Measurements from ENCODE around the gene CEP192.
"Not testable (repeated sequence)": the region's sequence is repeated elsewhere in the genome, so short reads cannot be mapped to it uniquely, and the experiment has no call there.

CEP192 gene

DNA sequence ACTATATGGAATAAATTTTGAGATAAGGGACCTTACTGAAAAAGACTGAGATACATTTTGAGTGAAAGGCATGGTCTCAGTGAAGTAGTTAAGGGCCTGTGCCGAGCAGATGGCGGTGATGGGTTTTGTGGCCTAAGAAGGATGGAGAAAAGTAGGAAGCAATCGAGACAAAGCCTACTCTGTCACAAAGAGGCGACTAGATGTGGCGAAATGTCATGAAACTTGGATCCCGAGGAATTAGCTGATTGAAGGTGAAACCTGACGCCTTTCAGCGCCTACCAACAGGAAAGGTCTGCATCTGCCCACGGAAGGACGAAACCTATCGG, 558 bp upstream of the CEP192 start:
- no peak for DNase-seq

DNA sequence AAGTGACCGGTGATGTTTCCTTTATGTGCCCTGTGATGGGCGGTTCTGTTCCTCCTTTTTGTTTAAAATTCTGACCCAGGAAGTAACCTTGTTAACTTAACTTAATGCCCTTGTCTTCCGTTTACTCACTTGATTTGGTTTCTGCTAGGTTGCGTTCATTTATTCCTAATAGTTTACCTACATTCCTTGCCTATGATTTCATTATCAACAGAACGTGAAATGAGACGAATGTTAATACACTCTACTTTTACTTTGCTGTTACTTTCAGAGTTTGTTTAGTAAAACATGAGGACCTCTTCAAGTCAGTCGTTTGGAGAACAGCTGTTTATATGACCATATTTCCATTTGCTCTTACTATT, 638 bp downstream of the CEP192 start:
- DNase-seq, result no peak

DNA sequence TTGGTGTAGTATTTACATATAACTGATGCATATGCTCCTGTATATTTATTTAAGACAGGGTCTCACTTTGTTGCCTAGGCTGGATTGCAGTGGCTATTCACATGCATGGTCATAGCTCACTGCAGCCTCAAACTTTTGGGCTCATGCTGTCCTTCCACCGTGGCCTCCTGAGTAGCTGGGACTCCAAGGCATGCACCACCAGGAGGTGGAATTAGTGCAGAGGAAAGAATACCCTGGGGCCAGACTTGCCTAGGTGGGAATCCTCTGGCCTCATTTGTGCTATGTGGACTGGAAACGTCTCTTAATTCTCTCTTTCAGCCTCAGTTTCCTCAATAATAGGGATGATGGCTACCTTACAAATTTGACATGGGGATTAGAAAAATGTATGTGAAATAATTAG, 2.3 kb downstream of the CEP192 start:
- no peak for DNase-seq

DNA sequence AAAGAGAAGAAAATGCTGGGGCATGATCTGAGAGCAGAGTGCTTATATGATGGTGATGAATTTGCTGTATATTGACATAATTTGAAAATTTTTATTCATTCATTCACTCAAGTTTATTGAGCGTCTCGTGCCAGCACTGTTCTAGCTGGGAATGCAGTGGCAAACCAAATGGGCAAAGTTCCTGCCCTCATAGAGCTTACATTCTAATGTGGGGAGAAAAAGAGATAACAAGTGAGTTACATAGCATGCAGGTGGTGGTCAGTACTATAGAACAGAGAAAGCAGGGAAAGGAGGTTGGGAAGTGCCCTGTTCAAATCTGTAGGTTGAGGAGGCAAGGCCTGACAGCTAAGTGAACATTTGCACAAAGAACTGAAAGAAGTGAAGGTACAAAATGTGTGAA, 4.3 kb downstream of the CEP192 start:
- DNase-seq, result no peak

DNA sequence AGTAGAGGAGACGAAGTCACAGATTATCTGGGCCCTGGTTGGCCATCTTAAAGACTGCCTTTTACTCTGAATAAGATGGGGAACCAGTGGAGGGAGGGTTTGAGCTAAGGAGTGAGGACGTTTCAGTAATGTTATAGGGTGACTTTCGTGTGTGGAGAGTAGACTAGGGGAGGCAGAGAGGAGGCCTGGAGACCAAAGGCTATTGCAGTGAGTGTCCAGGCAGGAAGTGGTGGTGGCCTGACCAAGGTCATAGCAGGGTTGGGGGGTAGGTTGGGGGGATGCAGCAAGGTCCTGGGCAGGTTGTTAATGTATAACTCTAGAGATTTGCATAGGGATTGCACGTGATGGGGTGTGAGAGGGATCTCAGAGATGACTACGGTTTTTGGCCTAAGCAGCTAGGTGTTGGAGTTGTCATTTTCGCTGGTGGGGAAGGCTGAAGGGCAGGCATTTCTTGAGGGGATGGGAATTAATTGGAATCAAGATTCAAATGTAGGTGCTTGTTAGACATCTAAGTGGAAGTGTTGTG, 4.9 kb downstream of the CEP192 start:
- no peak for DNase-seq

DNA sequence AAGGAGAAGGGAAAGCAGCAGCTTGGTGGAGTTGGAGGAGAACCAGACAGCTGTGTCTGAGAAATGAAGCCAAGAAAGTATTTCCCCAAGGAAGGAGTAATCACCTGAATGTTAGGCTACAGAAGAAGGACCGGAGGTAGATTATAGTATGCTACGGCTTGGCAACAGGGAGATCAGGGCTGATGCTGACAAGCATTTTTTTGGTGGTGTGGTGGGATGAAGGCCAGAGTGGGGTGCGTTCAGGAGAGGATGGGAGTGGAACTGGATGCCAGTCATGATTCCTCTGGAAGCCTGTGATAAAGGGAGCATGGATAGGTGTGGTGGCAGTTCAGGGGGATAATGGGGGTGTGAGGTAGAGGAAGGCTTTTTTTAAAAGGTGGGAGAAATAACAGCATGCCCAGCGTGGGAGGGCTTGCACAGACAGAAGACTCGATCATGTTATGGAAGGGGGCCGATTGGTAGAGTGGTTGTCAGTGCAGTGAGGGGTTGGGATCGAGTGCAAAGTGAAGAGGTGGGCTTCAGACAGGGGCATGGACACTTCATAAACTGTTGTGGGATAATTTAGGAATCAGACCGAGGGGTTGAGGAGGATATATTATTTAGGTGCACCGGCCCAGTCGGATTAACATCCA, 5.6 kb downstream of the CEP192 start:
- no peak for DNase-seq

DNA sequence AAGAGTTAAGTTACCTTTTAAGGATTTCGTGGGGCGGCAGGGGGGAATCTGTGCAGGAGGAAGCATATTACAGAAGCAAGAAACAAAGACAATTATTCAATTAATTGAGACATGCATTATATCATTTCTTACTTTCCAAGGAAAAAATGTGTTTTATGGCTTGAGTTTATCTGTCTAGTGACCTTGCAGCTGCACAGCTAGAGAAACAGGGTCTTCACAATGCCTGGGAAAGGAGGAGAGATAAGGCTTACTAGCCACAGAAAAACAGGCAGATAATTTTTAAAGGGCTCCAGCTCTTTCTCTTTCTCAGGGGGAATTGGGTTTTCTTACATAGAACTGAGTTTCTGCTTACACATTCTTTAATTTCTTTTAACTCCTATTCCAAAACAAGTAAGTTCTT, 6.2 kb downstream of the CEP192 start:
- not testable (repeated sequence) for DNase-seq

DNA sequence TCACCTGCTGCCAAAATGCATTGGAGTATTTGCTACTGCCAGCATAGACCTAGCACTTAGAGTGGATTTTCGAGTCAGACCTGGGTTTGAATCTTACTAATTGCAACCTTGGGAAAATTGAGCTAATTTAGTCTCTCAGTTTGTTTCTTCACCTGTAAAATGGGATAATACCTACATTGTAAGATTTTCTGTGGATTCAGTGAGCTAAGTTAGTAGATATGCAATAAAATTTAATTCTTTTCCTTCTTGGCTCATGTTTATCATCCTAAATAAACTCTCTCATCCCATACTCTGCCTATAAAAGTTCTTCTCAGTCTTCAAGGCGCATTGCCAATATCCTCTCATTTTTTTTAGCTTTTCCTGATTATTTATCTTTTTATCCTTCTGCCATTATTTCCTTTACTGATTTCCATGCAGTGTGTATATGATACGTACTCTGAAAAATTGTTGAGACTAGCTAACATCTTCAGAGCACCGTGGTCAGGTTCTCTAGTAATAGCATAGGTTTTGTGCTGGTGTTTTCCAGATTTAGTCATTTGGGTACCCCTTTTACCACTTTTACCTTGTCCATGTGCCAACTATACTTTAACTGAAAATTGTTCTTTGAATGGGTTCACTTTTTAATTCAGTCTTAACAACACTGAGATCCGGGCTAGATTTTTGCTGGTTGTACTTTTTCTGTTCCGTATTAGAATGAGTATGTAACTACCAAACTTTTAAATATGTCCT, 7.3 kb downstream of the CEP192 start:
- DNase-seq, result no peak

DNA sequence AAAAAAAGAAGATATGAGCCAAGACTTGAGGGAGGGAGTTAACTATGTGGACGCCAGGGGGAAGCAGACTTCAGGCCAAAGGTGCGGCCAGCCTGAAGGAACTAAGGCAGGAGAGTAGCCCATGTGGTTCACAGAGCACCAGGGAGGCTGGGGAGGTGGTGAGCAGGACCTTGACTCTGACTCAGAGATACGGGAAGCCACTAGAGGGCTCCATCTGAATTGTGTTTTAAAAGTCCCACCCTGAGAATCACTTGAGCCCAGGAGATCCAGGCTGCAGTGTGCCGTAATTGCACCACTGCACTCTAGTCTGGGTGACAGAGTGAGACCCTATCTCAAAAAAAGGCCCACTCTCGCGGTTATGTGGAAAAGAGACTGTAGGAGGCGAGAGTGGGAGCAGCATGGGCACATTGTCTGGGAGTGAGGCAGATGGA, 12.3 kb downstream of the CEP192 start:
- no peak for DNase-seq

DNA sequence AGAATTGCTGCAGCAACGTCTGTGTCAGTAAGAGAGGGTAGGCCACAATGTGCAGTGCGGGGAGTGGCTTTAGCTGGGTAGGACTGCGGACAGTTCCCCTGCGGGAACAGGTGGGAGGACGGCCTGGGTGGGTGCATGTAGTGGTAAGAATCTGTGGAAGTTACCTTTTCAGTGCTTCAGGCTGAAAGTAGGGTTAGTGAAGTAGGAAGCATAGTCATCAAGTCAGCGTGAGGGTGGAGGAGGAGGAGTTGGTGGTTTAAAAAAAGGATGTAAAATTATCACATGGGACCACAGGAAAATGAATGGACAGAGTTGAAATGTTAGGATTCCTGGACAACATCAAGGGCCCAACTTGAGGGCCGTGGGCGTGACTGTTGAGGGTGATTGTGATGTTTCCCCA, 13.2 kb downstream of the CEP192 start:
- no peak for DNase-seq

DNA sequence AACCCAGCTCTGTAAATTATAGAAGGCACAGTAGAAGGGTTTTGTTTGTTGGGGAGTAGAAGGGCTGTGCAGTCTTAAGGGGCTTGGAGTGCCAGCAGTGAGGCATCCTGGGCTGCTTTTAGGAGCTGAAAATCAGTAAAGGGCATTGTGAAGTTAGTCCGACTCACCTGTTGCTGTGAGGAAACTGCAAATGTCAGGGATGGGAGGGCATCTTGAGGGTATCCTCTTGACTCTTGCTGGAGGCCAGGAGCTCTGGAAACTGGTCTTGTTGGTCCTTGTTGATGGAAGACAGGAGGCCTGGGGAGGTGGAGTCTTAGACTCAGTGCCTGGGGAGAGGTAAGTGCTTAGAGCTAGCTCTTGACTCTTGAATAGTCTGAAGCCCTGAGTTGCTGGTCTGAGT, 14.1 kb downstream of the CEP192 start:
- no peak for DNase-seq

DNA sequence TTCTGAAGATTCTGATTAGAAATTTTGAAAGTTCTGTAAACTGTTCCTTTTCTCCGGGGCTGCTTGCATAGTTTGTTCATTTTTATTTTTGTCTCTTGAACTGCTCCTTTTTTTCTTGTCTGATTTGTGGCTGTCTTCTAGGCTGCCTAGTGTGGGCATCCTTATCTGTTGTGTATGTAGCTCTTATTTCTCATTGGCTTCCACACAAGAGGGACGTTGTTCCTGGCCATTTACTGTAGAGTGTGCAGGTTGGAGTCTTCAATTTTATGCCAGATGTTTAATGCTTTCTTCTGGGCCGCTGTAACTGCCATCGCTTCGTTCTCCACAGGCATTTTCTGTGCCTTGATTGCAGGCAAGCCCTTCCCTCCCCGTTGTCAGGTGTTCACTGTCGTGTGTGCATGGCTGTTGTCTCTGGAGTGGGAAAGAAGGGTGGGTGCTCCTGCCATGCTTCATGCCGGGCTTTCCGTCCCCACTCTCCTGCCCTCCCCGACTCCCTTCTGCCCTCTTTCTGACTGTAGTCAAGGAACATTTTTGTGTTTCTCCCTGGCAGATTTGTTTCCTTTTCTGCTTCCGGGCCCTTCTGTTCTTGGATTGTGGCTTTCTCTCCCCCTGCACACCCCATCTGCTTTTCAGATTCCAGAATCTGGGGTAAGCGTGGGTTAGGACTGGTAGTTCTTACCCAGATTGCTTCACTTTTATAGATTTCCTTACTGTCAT, 15.5 kb downstream of the CEP192 start:
- no peak for DNase-seq

DNA sequence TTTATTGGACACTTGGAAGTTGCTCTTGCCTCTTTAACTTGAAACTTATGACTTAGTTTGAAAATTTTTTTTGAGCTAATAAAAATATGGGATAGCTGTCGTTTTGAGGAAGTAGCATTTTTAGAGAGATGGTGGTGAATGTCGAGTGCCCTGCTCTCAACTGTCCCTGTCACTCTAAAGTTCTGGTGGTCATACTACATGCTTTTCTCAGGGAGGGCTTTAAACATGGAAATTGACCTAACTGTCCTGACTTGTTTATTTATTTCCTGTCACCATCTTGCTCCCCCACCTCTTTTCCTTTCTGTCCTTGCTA, 16.0 kb downstream of the CEP192 start:
- no peak for DNase-seq

DNA sequence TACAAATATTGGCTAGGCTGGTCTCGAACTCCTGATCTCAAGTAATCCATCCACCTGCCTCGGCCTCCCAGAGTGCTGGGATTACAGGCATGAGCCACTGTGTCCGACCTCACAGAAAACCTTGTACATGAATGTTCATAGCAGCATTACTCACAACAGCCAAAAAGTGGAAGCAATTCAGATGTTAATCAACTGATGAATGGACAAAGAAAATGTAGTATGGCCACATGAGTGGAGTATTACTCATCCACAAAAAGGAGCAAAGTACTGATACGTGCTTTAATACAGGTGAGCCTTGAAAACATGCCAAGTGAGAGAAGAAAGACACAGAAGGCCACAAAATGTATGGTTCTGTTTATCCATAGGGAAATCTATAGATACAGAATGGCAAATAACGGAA, 20.6 kb downstream of the CEP192 start:
- DNase-seq, result no peak

DNA sequence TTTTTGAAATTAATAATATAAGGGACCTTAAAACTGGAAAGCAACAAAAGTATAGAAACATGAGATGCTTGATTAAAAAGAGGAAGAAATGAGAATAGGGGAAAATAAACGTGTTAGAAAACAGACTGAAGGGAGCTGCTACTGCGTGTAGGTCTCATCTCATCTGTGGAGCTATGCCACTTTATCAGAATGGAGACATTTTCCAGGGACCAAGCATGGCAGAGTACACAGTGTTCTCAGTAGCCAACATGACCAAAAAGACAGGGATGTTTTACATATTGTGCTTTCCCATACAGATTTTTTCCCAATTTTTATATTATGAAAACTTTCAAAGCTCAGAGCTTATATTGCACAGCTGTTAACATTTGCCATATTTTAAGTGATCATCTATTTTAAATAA, 23.1 kb downstream of the CEP192 start:
- no peak for DNase-seq

DNA sequence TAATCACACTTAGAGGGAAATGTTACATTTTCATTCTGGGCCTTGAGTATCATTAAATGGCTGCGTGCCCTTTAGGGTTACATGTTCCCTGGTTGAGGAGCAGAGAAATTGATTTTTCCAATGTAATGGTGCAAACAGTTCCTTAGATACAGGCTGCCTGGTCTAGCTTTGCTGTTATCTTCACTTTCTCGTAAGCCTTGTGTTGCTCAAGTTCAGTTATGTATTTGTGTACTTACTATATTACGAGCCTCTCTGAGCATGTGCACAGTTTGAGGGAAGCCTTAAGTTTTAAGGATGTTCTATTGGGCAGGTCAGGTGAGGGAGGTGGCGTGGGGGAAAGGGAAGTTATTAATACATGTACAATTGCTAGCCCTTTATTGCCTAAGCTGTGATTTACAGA, 23.7 kb downstream of the CEP192 start:
- DNase-seq, result no peak

DNA sequence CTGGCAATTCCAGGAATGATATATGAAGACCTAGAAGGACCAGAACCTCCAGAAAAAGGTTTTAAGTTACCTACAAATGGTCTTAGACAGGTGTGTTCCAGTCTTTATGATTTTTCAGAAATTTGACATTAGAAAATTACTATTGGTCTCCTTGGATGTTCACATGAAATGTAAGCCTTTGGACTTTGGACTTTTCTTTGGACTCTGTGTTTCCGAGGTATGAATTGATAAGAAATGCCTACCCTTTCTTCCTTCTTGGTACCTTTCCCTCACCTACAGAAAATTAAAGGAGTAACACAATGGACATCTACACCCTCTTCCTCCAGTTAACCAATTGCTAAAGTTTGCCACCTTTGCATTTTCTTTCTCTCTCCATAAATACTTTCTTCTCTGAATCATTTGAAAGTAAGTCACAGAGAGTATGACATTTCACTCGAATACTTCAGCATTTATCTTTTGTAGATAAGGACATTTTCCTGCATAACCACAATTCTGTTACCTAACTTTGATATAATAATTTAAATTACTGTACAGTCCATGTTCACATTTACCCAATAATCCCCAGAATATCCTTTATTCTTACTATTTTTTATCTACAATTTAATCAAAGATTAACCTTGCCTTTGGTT, 26.2 kb downstream of the CEP192 start:
- DNase-seq, result no peak

DNA sequence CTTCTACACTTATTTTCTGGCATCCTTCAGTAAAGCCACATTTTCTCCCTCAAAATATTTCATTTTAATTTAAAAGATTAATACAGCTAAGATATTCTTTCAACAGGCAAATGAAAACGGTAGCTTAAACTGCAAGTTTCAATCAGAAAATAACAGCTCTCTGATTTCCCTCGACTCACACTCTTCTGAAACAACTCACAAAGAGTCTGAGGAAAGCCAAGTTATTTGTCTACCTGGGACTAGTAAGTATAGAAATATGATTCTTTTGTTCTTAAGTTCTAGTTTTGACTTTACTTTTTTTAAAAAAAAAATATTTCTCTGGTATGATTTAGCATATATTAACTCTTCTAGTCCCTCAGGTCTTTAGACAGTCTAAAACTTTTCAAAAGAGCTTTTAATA, 27.2 kb downstream of the CEP192 start:
- DNase-seq, result no peak

DNA sequence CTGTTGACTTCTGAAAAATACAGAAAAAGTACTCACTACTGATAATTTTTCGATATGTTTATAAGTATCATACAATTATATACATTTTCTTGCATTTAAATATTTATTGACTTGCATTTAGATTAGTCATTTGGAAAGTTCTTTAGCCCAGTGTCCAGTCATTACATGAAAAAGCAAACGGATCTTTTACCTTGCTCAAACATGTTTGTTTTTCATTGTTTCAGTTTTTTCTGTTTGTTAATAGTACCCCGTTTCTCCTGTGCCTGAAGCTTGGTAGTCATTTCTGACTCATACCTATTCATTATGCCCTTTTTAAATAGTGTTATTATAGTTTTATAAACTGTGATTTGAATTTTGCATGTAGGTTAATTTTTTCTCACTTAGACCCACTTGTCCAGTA, 28.1 kb downstream of the CEP192 start:
- no peak for DNase-seq

DNA sequence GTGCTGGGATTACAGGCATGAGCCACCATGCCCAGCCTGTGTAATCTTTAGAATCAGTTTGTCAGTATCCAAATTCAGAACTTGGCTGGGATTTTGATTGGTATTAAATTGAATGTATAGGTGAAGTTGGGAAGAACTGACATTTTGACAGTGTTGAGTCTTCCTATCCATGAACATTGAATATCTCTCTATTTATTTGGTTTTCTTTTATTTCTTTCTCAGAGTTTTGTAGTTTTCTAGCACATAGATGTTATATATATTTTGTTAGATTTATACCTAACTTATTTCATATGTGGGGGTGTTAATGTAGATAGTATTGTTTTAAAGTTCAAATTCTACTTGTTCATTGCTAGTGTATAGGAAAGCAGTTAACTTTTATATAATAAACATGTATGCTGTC, 31.5 kb downstream of the CEP192 start:
- no peak for DNase-seq

DNA sequence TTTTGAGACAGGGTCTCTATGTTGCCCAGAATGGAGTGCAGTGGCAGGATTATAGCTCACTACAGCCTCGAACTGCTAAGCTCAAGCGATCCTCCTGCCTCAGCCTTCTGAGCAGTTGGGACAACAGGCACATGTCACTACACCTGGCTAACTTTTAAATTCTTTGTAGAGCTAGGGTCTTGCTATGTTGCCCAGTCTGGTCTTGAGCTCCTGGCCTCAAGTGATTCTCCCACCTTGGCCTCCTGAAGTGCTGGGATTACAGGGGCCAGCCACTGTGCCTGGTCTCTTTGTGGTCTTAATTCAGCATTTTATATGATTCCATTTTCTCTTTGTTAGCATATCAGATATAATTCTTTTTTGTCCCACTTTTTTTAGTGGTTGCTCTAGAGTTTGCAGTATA, 34.1 kb downstream of the CEP192 start:
- no peak for DNase-seq

DNA sequence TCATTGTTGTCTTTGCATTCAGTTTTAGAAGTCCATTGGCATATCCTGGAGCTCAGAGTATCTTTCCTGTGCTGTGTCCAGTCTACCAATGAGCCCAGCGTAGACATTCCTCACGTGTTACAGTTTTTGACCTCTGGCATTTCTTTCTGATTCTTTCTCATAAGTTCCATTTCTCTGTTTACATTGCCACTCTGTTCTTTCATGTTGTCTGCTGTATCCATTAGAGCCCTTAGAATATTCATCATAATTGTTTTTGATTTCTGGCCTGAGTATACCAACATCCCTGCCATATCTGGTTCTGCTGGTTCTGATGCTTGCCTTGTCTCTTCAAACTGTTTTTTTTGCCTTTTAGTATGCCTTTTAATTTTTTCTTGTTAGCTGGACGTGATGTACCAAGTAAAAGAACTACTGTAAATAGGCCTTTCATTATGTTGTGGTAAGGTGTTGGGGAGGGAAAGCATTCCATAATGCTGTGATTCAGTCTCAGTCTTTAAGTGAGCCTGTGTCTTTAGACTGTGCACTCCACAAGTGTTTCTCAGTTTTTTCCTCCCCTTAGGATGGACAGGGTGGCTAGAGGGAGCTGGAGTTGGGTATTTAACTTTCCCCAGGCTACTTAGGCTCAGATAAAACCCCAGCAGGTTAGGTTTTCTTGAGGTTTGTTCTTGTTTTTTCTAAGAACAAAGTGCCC, 35.6 kb downstream of the CEP192 start:
- DNase-seq, result no peak

DNA sequence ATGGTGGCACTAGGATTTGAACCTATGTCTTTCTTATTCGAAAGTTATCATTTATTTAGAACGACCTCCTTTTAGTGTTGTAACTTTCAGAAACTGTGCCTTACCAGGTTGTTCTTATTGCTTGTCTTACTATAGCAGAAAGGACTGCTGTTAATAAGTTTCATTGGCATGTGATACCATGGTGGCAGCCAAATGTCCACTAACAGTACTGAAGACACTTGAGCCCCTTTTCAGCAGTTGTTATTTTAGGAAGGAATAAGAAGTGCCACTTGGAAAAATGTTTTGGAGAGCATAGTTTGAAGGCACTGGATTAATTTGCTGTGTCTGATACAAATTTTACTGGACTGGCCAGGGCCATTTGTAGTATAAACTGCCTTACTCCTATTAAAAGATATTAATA, 37.7 kb downstream of the CEP192 start:
- DNase-seq, result no peak
